SK-N-SH (cell line): ENCODE results near the gene TFCP2L1. TPM values are rescaled to one million over a fixed set of nuclear protein-coding genes. Genes with fewer than 3 reads are reported as not detected.

Source experiments
- CTCF ChIA-PET: fragments of 300-600, 350-600 bp; formaldehyde crosslinking; extraction: SDS; loops from one replicate; lab custom pipeline; 2021; lab: Yijun Ruan, JAX
- POLR2A ChIA-PET: fragments of 350-600 bp; sonication (Branson Sonifier 250); formaldehyde crosslinking; extraction: SDS; loops from one replicate; lab custom pipeline; 2020; ENCODE audit warnings: antibody characterized with exemption, inconsistent platforms; lab: Yijun Ruan, JAX
- DNase-seq: peaks from one replicate; pipeline ENCODE4 v3.0.0; 2012
- H2AFZ ChIP-seq: fragments of 200-600 bp; sonication (generic); 2 replicates; pipeline ENCODE4 v1.8.1; 2016; ENCODE audit warnings: antibody characterized with exemption, mild to moderate bottlenecking, low read depth
- H3F3A ChIP-seq: fragments of 200-600 bp; sonication (generic); replicated peaks from 2 replicates; pipeline ENCODE3; 2016; ENCODE audit warnings: antibody characterized with exemption, mild to moderate bottlenecking; ENCODE audit not compliant: insufficient read depth
- H3K27ac ChIP-seq, 2 experiments: fragments of 200-500 bp in 1 of 2; fragments of 200-600 bp in 1 of 2; sonication (Bioruptor generic) in 1 of 2; sonication (generic), shearing (Covaris generic) in 1 of 2; 2 replicates each; pipeline versions ENCODE4 v1.5.1 to v1.6.1; 2014 to 2016; ENCODE audit warnings: low read depth in 2 of 2, inconsistent platforms in 1 of 2, low read length in 1 of 2, mild to moderate bottlenecking in 1 of 2, mixed read lengths in 1 of 2
- H3K27me3 ChIP-seq: fragments of 200-600 bp; sonication (generic), shearing (Covaris generic); 2 replicates; pipeline ENCODE4 v1.6.1; 2016; ENCODE audit warnings: mixed run types; ENCODE audit not compliant: insufficient read depth
- H3K36me3 ChIP-seq, 2 experiments: fragments of 200-500 bp in 1 of 2; fragments of 200-600 bp in 1 of 2; sonication (Bioruptor generic) in 1 of 2; sonication (generic) in 1 of 2; replicated peaks in 1 of 2; 2 replicates each; pipeline versions ENCODE3 to v1.5.1; 2014 to 2016; ENCODE audit warnings: low read length in 1 of 2, mild to moderate bottlenecking in 1 of 2; ENCODE audit not compliant: insufficient read depth in 2 of 2, control insufficient read depth in 1 of 2
- H3K4me1 ChIP-seq, 2 experiments: fragments of 200-500 bp in 1 of 2; fragments of 200-600 bp in 1 of 2; sonication (Bioruptor generic) in 1 of 2; sonication (generic), shearing (Covaris generic) in 1 of 2; 2 replicates each; pipeline versions ENCODE4 v1.5.1 to v1.6.1; 2014 to 2016; ENCODE audit warnings: low read depth in 1 of 2, low read length in 1 of 2, mixed run types in 1 of 2; ENCODE audit not compliant: insufficient read depth in 2 of 2, control insufficient read depth in 1 of 2
- H3K4me2 ChIP-seq: fragments of 200-600 bp; sonication (generic), shearing (Covaris generic); 2 replicates; pipeline ENCODE4 v1.6.1; 2017; ENCODE audit warnings: mixed run types
- H3K4me3 ChIP-seq, 2 experiments: fragments of 200-500 bp in 1 of 2; fragments of 200-600 bp in 1 of 2; sonication (Bioruptor generic) in 1 of 2; sonication (generic), shearing (Covaris generic) in 1 of 2; 2 replicates each; pipeline versions ENCODE4 v1.5.1 to v1.8.1; 2014 to 2016; ENCODE audit warnings: low read depth in 2 of 2, inconsistent platforms in 1 of 2, low read length in 1 of 2, mild to moderate bottlenecking in 1 of 2, mixed read lengths in 1 of 2, moderate library complexity in 1 of 2
- H3K79me2 ChIP-seq: fragments of 200-600 bp; sonication (generic); 2 replicates; pipeline ENCODE4 v1.8.1; 2017; ENCODE audit warnings: mild to moderate bottlenecking; ENCODE audit not compliant: insufficient read depth
- H3K9ac ChIP-seq: fragments of 200-600 bp; sonication (generic); 2 replicates; pipeline ENCODE4 v1.6.1; 2017; ENCODE audit warnings: mixed run types
- H3K9me2 ChIP-seq: fragments of 200-600 bp; sonication (generic); 2 replicates; pipeline ENCODE4 v1.6.1; 2017; ENCODE audit warnings: mixed run types
- H3K9me3 ChIP-seq: fragments of 200-600 bp; sonication (generic); 2 replicates; pipeline ENCODE4 v1.6.1; 2017; ENCODE audit warnings: mixed run types, mild to moderate bottlenecking, moderate library complexity
- H4K20me1 ChIP-seq: fragments of 200-600 bp; sonication (generic); 2 replicates; pipeline ENCODE4 v1.6.1; 2017; ENCODE audit warnings: mild to moderate bottlenecking, mixed run types; ENCODE audit not compliant: insufficient read depth
- EP300 ChIP-seq, 2 experiments: IDR thresholded peaks; 2 replicates each; pipeline versions ENCODE4 v1.4.0 to v1.6.1; 2012; ENCODE audit warnings: borderline replicate concordance in 1 of 2, low read depth in 1 of 2, low read length in 1 of 2
- JUND ChIP-seq: IDR thresholded peaks from 2 replicates; pipeline ENCODE4 v1.4.0; 2012
- MAX ChIP-seq: IDR thresholded peaks from 2 replicates; pipeline ENCODE4 v1.4.0; 2012; ENCODE audit warnings: low read depth
- MEF2A ChIP-seq: IDR thresholded peaks from 2 replicates; pipeline ENCODE4 v1.4.0; 2012; ENCODE audit warnings: low read depth, borderline replicate concordance
- MXI1 ChIP-seq: IDR thresholded peaks from 2 replicates; pipeline ENCODE4 v1.6.1; 2012; ENCODE audit warnings: mild to moderate bottlenecking, low read depth, low read length, improper control_type of control experiment
- PBX3 ChIP-seq: IDR thresholded peaks from 2 replicates; pipeline ENCODE4; 2012
- POLR2AphosphoS5 ChIP-seq: IDR thresholded peaks from 2 replicates; pipeline ENCODE4 v1.6.1; 2012; ENCODE audit warnings: low read depth, low read length
- RAD21 ChIP-seq: IDR thresholded peaks from 2 replicates; pipeline ENCODE4 v1.6.1; 2012; ENCODE audit warnings: mild to moderate bottlenecking, low read length
- RCOR1 ChIP-seq: fragments of 150-350 bp; IDR thresholded peaks from 2 replicates; pipeline ENCODE4 v1.6.1; 2017; ENCODE audit warnings: antibody characterized with exemption, low read length
- SMC3 ChIP-seq: IDR thresholded peaks from 2 replicates; pipeline ENCODE4 v1.6.1; 2012; ENCODE audit warnings: low read depth, low read length, improper control_type of control experiment
- TCF12 ChIP-seq: IDR thresholded peaks from 2 replicates; pipeline ENCODE4 v1.4.0; 2012
- YY1 ChIP-seq: IDR thresholded peaks from 2 replicates; pipeline ENCODE4 v1.4.0; 2012; ENCODE audit warnings: low read depth, mild to moderate bottlenecking
- WGBS: methylation state at CpG from one replicate; pipeline ENCODE4 v1.1.6; 2017; ENCODE audit warnings: low lambda C conversion rate; 5-methylcytosine and 5-hydroxymethylcytosine counted together
- polyA plus RNA-seq, 3 experiments: library from polyadenylated mRNA; depleted of rRNA; stranded (reverse); fragments of >200 nt; gene quantifications; 2 replicates each; pipeline ENCODE4 v1.2.3, GENCODE V29; 2012
- TF ChIP-seq, protein P1 (sequence below): IDR thresholded peaks from 2 replicates; pipeline ENCODE4 v1.4.0; 2012; ENCODE audit warnings: low read depth, borderline replicate concordance

TFCP2L1 gene
- polyA plus RNA-seq, 1 of the 3 experiments (the other 2 are of a cell fraction) = not detected

DNA sequence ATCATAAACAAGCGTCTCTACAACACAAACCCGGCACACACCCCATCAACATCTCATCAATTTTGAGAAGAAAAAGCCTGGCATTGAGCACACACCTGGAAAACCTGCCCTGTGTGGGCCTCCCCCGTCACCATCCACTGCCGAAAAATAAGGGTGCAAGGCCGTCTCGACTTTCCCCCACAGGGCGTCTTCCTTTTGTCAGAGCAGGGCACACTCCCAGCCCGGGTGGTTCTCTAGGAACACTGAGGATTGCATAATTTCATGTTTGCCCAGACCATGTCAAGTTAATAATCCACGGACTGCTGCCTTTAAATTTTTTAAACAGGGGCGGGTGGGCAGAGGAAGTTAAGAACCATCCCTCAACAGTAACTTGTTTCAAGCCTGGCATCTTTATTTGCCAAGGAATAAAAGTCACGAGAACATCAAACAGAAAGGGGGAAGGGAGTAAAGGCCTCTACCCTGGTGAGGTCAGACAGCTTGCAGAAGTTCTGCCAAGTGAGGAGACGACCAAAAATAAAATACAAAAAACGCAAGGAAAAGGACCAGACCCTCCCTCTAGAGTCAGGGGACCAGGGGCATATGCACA is 2.1 kb downstream of the TFCP2L1 start (continued):
- TF ChIP-seq PBX3 (no peak), TCF12 (no peak), MEF2A (no peak), EP300 (IDR thresholded peaks at IDR 0.05; ENCODE audit: borderline replicate concordance in 1 of 2, low read depth in 1 of 2, low read length in 1 of 2) (no peak)
- TF ChIP-seq, protein P1, sequence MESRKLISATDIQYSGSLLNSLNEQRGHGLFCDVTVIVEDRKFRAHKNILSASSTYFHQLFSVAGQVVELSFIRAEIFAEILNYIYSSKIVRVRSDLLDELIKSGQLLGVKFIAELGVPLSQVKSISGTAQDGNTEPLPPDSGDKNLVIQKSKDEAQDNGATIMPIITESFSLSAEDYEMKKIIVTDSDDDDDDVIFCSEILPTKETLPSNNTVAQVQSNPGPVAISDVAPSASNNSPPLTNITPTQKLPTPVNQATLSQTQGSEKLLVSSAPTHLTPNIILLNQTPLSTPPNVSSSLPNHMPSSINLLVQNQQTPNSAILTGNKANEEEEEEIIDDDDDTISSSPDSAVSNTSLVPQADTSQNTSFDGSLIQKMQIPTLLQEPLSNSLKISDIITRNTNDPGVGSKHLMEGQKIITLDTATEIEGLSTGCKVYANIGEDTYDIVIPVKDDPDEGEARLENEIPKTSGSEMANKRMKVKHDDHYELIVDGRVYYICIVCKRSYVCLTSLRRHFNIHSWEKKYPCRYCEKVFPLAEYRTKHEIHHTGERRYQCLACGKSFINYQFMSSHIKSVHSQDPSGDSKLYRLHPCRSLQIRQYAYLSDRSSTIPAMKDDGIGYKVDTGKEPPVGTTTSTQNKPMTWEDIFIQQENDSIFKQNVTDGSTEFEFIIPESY = no peak

DNA sequence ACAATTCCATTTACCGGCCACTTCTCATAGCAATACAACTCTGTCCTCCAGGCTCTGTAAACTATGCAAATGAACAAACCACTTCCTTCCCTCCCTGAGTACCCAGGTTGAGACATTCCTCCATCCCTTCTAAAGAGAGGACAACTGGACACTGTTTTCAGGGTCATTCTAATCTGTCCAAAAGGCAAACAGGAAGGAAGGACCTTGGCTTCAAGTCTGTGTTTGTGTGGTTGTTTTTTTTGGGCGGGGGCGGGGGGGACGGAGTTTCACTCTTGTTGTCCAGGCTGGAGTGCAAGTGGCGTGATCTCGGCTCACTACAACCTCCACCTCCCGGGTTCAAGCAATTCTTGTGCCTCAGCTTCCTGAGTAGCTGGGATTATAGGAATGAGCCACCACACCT is 3.3 kb downstream of the TFCP2L1 start:
- H3K27ac ChIP-seq = no peak overlapping the region
- no peaks in the 10 kb centered on the region for H3K9me3 ChIP-seq
- WGBS = 81% methylated on average over 7 of the region's 7 CpGs
- POLR2A ChIA-PET = no interaction called here
- peaks cover 41% of the 10 kb centered on the region; the same call in 1 of the 2 replicates for H3K27me3 ChIP-seq
- no peak for TF ChIP-seq MAX
- TF ChIP-seq JUND = no peak
- no peak for TF ChIP-seq SMC3
- TF ChIP-seq YY1 = no peak
- H3K9me2 ChIP-seq = no peaks in the 10 kb centered on the region
- H3F3A ChIP-seq = no peaks in the 10 kb centered on the region
- no peaks in the 10 kb centered on the region for H3K79me2 ChIP-seq
- no peak overlapping the region for H3K4me2 ChIP-seq
- no peak overlapping the region for H2AFZ ChIP-seq
- H3K9ac ChIP-seq = no peak overlapping the region
- no peak overlapping the region for H3K4me3 ChIP-seq
- no peak for DNase-seq
- no peaks in the 10 kb centered on the region for H3K36me3 ChIP-seq
- H4K20me1 ChIP-seq = no peaks in the 10 kb centered on the region
- peaks cover 0 to 3% of the 10 kb centered on the region in 2 experiments; a peak in 1 of 4 replicates for H3K4me1 ChIP-seq
- CTCF ChIA-PET = no interaction called here

DNA sequence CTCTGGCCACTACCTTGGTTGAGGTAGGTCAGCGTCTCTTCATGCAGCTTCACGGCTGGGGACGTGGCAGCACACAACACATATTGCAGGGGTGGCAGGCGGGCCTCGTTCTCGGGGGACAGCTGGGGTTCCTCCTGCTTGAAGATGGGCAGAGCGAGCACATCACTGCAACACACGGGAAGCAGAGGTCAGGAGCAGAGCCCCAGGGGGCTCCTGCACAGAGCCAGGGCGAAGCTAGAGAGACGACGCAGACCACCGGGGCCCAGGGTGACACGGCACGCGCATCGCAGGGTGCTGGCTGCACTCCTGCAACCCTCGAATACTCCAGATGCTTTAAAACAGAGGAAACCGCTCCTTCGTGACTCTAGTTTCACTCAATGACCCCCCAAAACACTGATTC is 3.9 kb downstream of the TFCP2L1 start:
- Histone ChIP-seq H3K4me1 (peaks cover 0 to 3% of the 10 kb centered on the region in 2 experiments; a peak in 1 of 4 replicates), H3K27ac (no peak overlapping the region), H3K4me3 (no peak overlapping the region), H3F3A (no peaks in the 10 kb centered on the region), H2AFZ (no peak overlapping the region), H3K4me2 (no peak overlapping the region), H3K9ac (no peak overlapping the region), H3K9me3 (no peaks in the 10 kb centered on the region), H4K20me1 (no peaks in the 10 kb centered on the region), H3K9me2 (no peaks in the 10 kb centered on the region), H3K79me2 (no peaks in the 10 kb centered on the region), H3K27me3 (peaks cover 38% of the 10 kb centered on the region; the same call in 1 of the 2 replicates), H3K36me3 (no peaks in the 10 kb centered on the region)
- no peak for DNase-seq
- WGBS = 69% methylated on average over 14 of the region's 19 CpGs
- ChIA-PET POLR2A (no interaction called here), CTCF (no interaction called here)
- TF ChIP-seq POLR2AphosphoS5 (no peak), JUND (no peak), RCOR1 (no peak), PBX3 (no peak), MXI1 (no peak), RAD21 (no peak), YY1 (no peak), MAX (no peak)
